OCI-M2 (cell line): ENCODE measurements around the gene IFT172.

Experiments used
- DNase-seq: peaks from one replicate; lab custom pipeline; 2025; ENCODE audit not compliant: unreplicated experiment; lab: John Stamatoyannopoulos, UW

IFT172 gene

GRCh38 chr2:27494284-27494943 is 4.9 kb upstream of the IFT172 start:
- DNase-seq = no peak

- DNase-seq = no peak
These were observed 4.4 kb upstream of the IFT172 start for GRCh38 chr2:27493948-27494283.

- no peak for DNase-seq
These were observed 3.0 kb upstream of the IFT172 start for GRCh38 chr2:27492557-27492956.

- DNase-seq = no peak
These were observed 435 bp downstream of the IFT172 start for GRCh38 chr2:27489118-27489497.

GRCh38 chr2:27485496-27485895 is 4.0 kb downstream of the IFT172 start:
- DNase-seq = no peak

- no peak for DNase-seq
These were observed 17.6 kb downstream of the IFT172 start for GRCh38 chr2:27471961-27472360.

GRCh38 chr2:27464443-27464842 is 25.1 kb downstream of the IFT172 start:
- no peak for DNase-seq

- peak; percentile 66 for DNase-seq
These were observed 28.4 kb downstream of the IFT172 start for GRCh38 chr2:27461118-27461517.

- DNase-seq = no peak
These were observed 35.6 kb downstream of the IFT172 start for GRCh38 chr2:27453968-27454367.

- DNase-seq = no peak
These were observed 38.4 kb downstream of the IFT172 start for GRCh38 chr2:27451095-27451494.

GRCh38 chr2:27448381-27448780 is 41.2 kb downstream of the IFT172 start:
- DNase-seq = no peak

GRCh38 chr2:27446057-27446456 is 43.5 kb downstream of the IFT172 start:
- no peak for DNase-seq

GRCh38 chr2:27445615-27446014 is 43.9 kb downstream of the IFT172 start:
- DNase-seq = no peak

- DNase-seq = no peak
These were observed 44.4 kb downstream of the IFT172 start for GRCh38 chr2:27445155-27445554.

GRCh38 chr2:27442920-27443282 is 46.6 kb downstream of the IFT172 start:
- no peak for DNase-seq

GRCh38 chr2:27441958-27442919 is 47.3 kb downstream of the IFT172 start, which contains the start of gene KRTCAP3:
Gene KRTCAP3 (plus strand): TSS chr2:27442381. CDS start chr2:27442413, 32 bp downstream.
- no peak for DNase-seq

GRCh38 chr2:27441226-27441926 is 48.2 kb downstream of the IFT172 start:
- DNase-seq = peak; percentile 17

GRCh38 chr2:27435628-27436027 is 53.9 kb downstream of the IFT172 start:
- no peak for DNase-seq

- no peak for DNase-seq
These were observed 58.1 kb downstream of the IFT172 start for GRCh38 chr2:27431395-27431794.

GRCh38 chr2:27428978-27429541 is 60.5 kb downstream of the IFT172 start:
- DNase-seq = no peak

- DNase-seq = peak; percentile 43
These were observed 61.1 kb downstream of the IFT172 start, which contains the start of gene NRBP1 for GRCh38 chr2:27428213-27428977. Gene NRBP1 (plus strand): TSS chr2:27428631. CDS start chr2:27433274, 4,643 bp downstream.
